SU-DHL-6 (cell line): Measurements from ENCODE around the gene ZBTB21.

Experiments used
- EZH2phosphoT487 ChIP-seq: fragments of 200-600 bp; sonication (generic), shearing (Covaris generic); conservative IDR thresholded peaks from 2 replicates; pipeline ENCODE4 v1.6.1; 2018; ENCODE audit warnings: mild to moderate bottlenecking, antibody characterized with exemption, low read length, moderate library complexity, mixed read lengths
- TF ChIP-seq, protein P1 (sequence below): fragments of 200-600 bp; sonication (generic); IDR thresholded peaks from one replicate; pipeline ENCODE4 v1.5.1; 2017; ENCODE audit warnings: antibody characterized with exemption, mild to moderate bottlenecking, low read length, moderate library complexity; ENCODE audit not compliant: insufficient read depth, poor library complexity, severe bottlenecking

DNA sequence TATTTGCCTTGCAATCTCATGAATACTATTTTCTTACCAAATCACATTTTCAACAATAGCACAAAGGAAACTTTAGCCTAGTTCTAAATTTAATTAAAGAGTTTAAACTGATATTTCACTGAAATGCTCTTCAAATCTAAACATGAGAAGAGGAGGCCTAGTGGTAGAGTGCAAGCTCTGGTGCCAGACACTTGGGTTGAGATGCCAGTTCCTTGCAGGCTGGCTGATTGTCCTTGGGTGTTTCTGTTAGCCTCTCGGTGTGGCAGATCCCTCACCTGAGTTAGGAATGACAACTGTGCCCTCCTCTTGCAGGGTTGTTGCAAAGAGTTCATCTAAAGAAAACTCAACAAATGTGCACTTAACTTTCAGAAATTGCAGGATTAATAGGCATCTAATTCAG lies 12.5 kb downstream of the ZBTB21 start:
- TF ChIP-seq, protein P1, sequence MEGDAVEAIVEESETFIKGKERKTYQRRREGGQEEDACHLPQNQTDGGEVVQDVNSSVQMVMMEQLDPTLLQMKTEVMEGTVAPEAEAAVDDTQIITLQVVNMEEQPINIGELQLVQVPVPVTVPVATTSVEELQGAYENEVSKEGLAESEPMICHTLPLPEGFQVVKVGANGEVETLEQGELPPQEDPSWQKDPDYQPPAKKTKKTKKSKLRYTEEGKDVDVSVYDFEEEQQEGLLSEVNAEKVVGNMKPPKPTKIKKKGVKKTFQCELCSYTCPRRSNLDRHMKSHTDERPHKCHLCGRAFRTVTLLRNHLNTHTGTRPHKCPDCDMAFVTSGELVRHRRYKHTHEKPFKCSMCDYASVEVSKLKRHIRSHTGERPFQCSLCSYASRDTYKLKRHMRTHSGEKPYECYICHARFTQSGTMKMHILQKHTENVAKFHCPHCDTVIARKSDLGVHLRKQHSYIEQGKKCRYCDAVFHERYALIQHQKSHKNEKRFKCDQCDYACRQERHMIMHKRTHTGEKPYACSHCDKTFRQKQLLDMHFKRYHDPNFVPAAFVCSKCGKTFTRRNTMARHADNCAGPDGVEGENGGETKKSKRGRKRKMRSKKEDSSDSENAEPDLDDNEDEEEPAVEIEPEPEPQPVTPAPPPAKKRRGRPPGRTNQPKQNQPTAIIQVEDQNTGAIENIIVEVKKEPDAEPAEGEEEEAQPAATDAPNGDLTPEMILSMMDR, result no peak
- no peak for TF ChIP-seq EZH2phosphoT487
